Activated CD4-positive, alpha-beta T cell treated with anti-CD3 and anti-CD28 coated beads, Interleukin-2, amount 50 U/mL, for 4 hours (primary cell): ENCODE data around the gene C2CD2.

Source experiments
- DNase-seq, 2 experiments: peaks; one replicate each; pipeline ENCODE4 v3.0.0-alpha.2; 2020

The C2CD2 gene

DNA sequence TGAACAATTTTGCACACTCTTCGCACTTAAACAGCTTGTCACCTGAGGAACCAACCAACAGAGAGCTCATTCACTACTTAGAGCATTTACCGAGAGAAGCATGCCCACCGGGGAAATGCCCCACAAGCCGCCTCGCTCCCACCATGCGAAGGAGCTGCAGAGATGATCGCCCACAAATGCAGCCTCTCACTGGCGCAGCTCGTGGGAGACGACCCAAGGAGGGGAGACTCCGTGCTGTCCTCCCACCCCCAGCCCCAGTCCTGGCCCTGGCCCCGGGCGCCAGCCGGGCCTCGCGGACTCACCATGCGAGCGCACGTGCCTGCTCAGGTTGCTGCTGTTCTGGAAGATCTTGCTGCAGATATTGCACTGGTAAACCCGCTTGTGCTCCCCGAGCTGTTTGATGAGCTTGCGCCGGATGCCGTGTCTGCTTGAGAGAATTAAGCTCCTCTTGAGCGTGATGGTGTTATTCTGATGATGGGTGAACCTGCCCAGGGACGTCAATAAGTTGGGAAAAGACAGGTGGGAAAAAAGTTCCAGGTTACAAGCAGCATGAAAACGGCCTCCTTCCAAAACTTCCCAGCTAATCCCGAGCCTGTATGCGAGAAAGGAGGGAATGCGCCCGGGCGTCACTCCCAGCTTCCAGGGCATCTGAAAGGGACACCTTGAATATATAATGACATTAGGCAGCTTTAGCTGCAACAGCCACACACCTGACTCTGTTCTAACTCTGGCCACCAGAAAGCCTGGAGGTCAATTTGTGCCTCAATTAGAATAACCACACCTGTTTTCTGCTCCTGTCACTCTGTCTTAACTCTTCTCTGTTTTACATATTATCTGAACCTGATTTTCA lies 117.4 kb downstream of the C2CD2 start:
- no peak for DNase-seq

DNA sequence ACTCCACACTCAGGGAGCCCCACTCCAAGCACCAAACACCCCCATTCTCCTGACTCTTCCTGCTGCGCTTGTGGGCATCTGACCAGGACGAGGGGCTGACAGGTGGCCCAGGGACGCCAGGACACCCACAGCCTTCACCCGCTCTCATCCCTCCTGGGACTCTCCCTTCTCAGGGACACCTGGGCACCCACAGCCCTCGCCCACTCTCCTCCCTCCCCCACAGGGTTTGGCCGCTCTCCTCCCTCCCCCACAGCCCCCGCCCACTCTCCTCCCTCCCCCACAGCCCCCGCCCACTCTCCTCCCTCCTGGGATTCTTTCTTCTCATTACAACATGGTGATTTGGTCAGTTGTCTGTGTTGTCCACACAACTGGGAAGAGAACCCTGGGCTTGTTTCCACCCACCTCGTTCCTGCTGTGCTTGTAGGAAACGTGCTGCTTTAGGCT lies 118.1 kb downstream of the C2CD2 start:
- no peak for DNase-seq
